Measurements from ENCODE around the gene DYNC1H1.

The DYNC1H1 gene

GRCh38 chr14:101964297-101965180 is at the start of gene DYNC1H1:
DYNC1H1 (plus strand) TSS chr14:101964573; CDS start chr14:101964692, 119 bp downstream.
- peak; percentile 98 for DNase-seq (ENCODE audit: low read depth)
- H3K4me3 ChIP-seq (replicated peaks; ENCODE audit: low read depth, low read length): peak within 1 kb of the TSS; percentile 92
- no peak for TF ChIP-seq CTCF (IDR thresholded peaks at IDR 0.05; ENCODE audit: low read length, missing control alignments)

DNA sequence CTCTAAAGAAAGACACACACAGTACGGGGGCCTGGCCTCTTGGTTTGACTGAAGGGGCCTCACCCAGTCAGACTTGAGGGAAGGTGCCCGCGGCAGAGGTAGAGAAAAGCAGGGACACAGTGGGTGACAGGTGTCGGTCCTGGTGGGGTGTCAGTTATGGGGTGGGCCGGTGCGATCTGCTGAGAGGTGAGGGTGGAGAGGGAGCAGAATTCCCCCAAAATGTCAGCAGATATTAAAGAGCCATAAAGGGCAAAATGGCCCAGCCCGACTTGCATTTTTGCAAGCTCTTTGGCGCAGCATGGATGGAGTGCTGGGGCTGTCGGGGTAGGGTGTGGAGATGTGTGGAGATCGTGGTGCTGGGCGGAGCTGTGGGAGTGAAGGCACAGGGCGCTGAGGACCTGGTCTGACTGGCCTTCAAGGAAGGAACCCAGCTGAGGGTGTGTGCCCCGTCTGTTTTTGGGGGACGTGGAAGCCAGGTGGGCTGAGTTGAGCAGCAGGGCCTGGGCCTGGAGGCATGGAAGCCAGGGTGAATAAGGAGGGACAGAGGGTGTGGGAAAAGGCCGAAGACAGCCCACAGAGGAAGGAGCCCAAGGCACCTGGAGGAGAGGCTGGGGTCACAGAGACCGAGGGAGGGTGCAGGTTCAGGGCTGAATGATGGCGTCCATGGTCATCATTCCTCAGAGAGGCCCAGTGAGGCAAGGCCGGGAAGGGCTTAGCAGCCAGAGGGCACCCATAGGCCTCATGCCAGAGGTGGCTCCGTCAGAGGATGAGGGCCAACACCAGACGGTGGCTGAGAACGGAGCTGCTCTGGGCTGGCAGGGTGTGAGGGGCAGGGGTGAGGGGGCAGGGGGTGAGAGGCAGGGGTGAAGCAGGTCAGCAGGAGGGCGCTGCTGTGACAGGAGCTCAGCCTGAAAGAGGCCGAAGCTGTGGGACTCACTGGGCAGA is 48.2 kb upstream of the DYNC1H1 start:
- H3K4me3 ChIP-seq (replicated peaks; ENCODE audit: low read depth, low read length): no peak overlapping the region
- no peak for TF ChIP-seq CTCF (IDR thresholded peaks at IDR 0.05; ENCODE audit: low read length, missing control alignments)
- DNase-seq (ENCODE audit: low read depth): no peak

GRCh38 chr14:101916816-101917412 is 47.5 kb upstream of the DYNC1H1 start:
- no peak overlapping the region for H3K4me3 ChIP-seq (replicated peaks; ENCODE audit: low read depth, low read length)
- no peak for DNase-seq (ENCODE audit: low read depth)
- TF ChIP-seq CTCF (IDR thresholded peaks at IDR 0.05; ENCODE audit: low read length, missing control alignments): no peak

- TF ChIP-seq CTCF (IDR thresholded peaks at IDR 0.05; ENCODE audit: low read length, missing control alignments): no peak
- no peak for DNase-seq (ENCODE audit: low read depth)
- no peak overlapping the region for H3K4me3 ChIP-seq (replicated peaks; ENCODE audit: low read depth, low read length)
These were observed 46.9 kb upstream of the DYNC1H1 start for GRCh38 chr14:101917413-101918017.

- no peak for TF ChIP-seq CTCF (IDR thresholded peaks at IDR 0.05; ENCODE audit: low read length, missing control alignments)
- DNase-seq (ENCODE audit: low read depth): no peak
- H3K4me3 ChIP-seq (replicated peaks; ENCODE audit: low read depth, low read length): no peak overlapping the region
These were observed 46.0 kb upstream of the DYNC1H1 start for GRCh38 chr14:101918065-101918989.

Data from fibroblast of pulmonary artery (primary cell).